HepG2 (cell line): Measurements from ENCODE around the gene AP2B1. TPM values are rescaled to one million over a fixed set of nuclear protein-coding genes. Genes with fewer than 3 reads are reported as not detected.
A peak's percentile ranks its signal among the peaks of the same experiment; 100 is the strongest.

Source experiments
- ATF3 ChIP-seq: sonication (generic); formaldehyde crosslinking; IDR thresholded peaks from 2 replicates; pipeline ENCODE4 v1.4.0; 2020; ENCODE audit warnings: missing genetic modification reagents
- GFI1 ChIP-seq: sonication (generic); formaldehyde crosslinking; IDR thresholded peaks from 2 replicates; pipeline ENCODE4 v1.5.0; 2020; ENCODE audit warnings: missing genetic modification reagents, mild to moderate bottlenecking, borderline replicate concordance
- JUNB ChIP-seq: sonication (generic); formaldehyde crosslinking; IDR thresholded peaks from 2 replicates; pipeline ENCODE4 v1.8.0; 2022; ENCODE audit warnings: missing genetic modification reagents, mild to moderate bottlenecking, borderline replicate concordance
- KLF9 ChIP-seq: IDR thresholded peaks from 2 replicates; pipeline ENCODE4 v1.6.1; 2016; ENCODE audit warnings: low read depth
- MAZ ChIP-seq, 2 experiments: sonication (generic) in 1 of 2; formaldehyde crosslinking in 1 of 2; IDR thresholded peaks; 2 replicates each; pipeline versions ENCODE4 v1.5.0 to v1.6.1; 2012 to 2020; ENCODE audit warnings: low read depth in 2 of 2, mild to moderate bottlenecking in 2 of 2, borderline replicate concordance in 1 of 2, improper control_type of control experiment in 1 of 2, low read length in 1 of 2, missing genetic modification reagents in 1 of 2, moderate library complexity in 1 of 2
- MED1 ChIP-seq: sonication (generic); formaldehyde crosslinking; IDR thresholded peaks from 2 replicates; pipeline ENCODE4 v1.4.0; 2020; ENCODE audit warnings: missing genetic modification reagents
- MEIS1 ChIP-seq: sonication (generic); formaldehyde crosslinking; IDR thresholded peaks from 2 replicates; pipeline ENCODE4 v1.9.0; 2021; ENCODE audit warnings: mild to moderate bottlenecking, missing genetic modification reagents, moderate library complexity, borderline replicate concordance
- MTF2 ChIP-seq: sonication (generic); formaldehyde crosslinking; IDR thresholded peaks from 2 replicates; pipeline ENCODE4 v1.5.0; 2020; ENCODE audit warnings: missing genetic modification reagents, borderline replicate concordance
- MZF1 ChIP-seq: sonication (generic); formaldehyde crosslinking; IDR thresholded peaks from 2 replicates; pipeline ENCODE4 v1.8.1; 2023; ENCODE audit warnings: mild to moderate bottlenecking, missing genetic modification reagents, borderline replicate concordance
- SETDB1 ChIP-seq: sonication (generic); formaldehyde crosslinking; IDR thresholded peaks from 2 replicates; pipeline ENCODE4 v1.5.1; 2020; ENCODE audit warnings: missing genetic modification reagents, mild to moderate bottlenecking, borderline replicate concordance
- THAP11 ChIP-seq: IDR thresholded peaks from 2 replicates; pipeline ENCODE4 v1.6.1; 2016; ENCODE audit warnings: missing biosample characterization, missing genetic modification reagents
- XBP1 ChIP-seq: sonication (generic); formaldehyde crosslinking; IDR thresholded peaks from 2 replicates; pipeline ENCODE4 v1.5.0; 2020; ENCODE audit warnings: missing genetic modification reagents
- ZHX1 ChIP-seq: sonication (generic); formaldehyde crosslinking; IDR thresholded peaks from 2 replicates; pipeline ENCODE4 v1.8.1; 2022; ENCODE audit warnings: low read depth, mild to moderate bottlenecking, missing genetic modification reagents
- ZNF282 ChIP-seq: fragments of 450-650 bp; IDR thresholded peaks from 2 replicates; pipeline ENCODE4 v1.6.1; 2018; ENCODE audit not compliant: partially characterized antibody
- ZNF430 ChIP-seq: sonication (generic); formaldehyde crosslinking; IDR thresholded peaks from 2 replicates; pipeline ENCODE4 v1.9.0; 2021; ENCODE audit warnings: mild to moderate bottlenecking, missing genetic modification reagents
- ZNF678 ChIP-seq: sonication (generic); formaldehyde crosslinking; IDR thresholded peaks from 2 replicates; pipeline ENCODE4 v1.4.0; 2020; ENCODE audit warnings: mild to moderate bottlenecking, missing genetic modification reagents
- ZNF772 ChIP-seq: sonication (generic); formaldehyde crosslinking; IDR thresholded peaks from 2 replicates; pipeline ENCODE4 v1.5.0; 2020; ENCODE audit warnings: mild to moderate bottlenecking, missing genetic modification reagents
- ZSCAN21 ChIP-seq: sonication (generic); formaldehyde crosslinking; IDR thresholded peaks from 2 replicates; pipeline ENCODE4 v1.8.0; 2022; ENCODE audit warnings: mild to moderate bottlenecking, missing genetic modification reagents, moderate library complexity, borderline replicate concordance
- ZSCAN9 ChIP-seq: IDR thresholded peaks from 2 replicates; pipeline ENCODE4 v1.6.1; 2016; ENCODE audit warnings: borderline replicate concordance
- polyA plus RNA-seq, 8 experiments: library from polyadenylated mRNA; depleted of rRNA in 3 of 8; stranded (reverse) in 7 of 8; unstranded in 1 of 8; fragments of >200 nt; fragmentation: Illumina TruSeq in 4 of 8; extraction: Trizol in 4 of 8; gene quantifications; 2 replicates each; pipeline versions ENCODE4 v1.2.1 to v1.2.3, GENCODE V29; 2011 to 2016; ENCODE audit warnings: low read depth in 4 of 8, missing spikeins in 1 of 8, mixed read lengths in 1 of 8; ENCODE audit not compliant: insufficient read depth in 1 of 8
- total RNA-seq, 5 experiments: library from RNA; depleted of rRNA; stranded (reverse); fragments of >200 nt; fragmentation: Illumina TruSeq; extraction: Trizol; gene quantifications; 2 replicates each; pipeline ENCODE4 v1.2.3, GENCODE V29; 2016; ENCODE audit warnings: low read depth in 1 of 5
- TF ChIP-seq, protein P1 (sequence below): IDR thresholded peaks from 2 replicates; pipeline ENCODE4 v1.6.1; 2016; ENCODE audit warnings: missing biosample characterization, missing genetic modification reagents, low read depth
- TF ChIP-seq, protein P2 (sequence below): sonication (generic); formaldehyde crosslinking; IDR thresholded peaks from 2 replicates; pipeline ENCODE4 v1.4.0; 2020; ENCODE audit warnings: missing genetic modification reagents, borderline replicate concordance

The AP2B1 gene
- total and polyA plus RNA-seq, 2 of the 13 experiments (the other 11 are each of a cell fraction or from before 2014, with no cell fraction given): 23.8 to 71.3 TPM

GRCh38 chr17:35764123-35764991 lies 177.2 kb downstream of the AP2B1 start (continued):
- peak; percentile 51; the same call in 1 of the 2 replicates for TF ChIP-seq MAZ (IDR thresholded peaks at IDR 0.05; ENCODE audit: borderline replicate concordance, low read depth, low read length)
- TF ChIP-seq MAZ (CRISPR knock-in tag; IDR thresholded peaks at IDR 0.05; ENCODE audit: low read depth): peak; percentile 86
- no peak for TF ChIP-seq ATF3 (CRISPR knock-in tag)
- TF ChIP-seq GFI1: peak; percentile 31; the same call in 1 of the 2 replicates
- TF ChIP-seq ZNF678: no peak
- no peak for TF ChIP-seq ZNF430
- TF ChIP-seq ZSCAN21 (CRISPR knock-in tag): peak; percentile 82
- TF ChIP-seq ZNF772 (CRISPR knock-in tag): peak; percentile 77; the same call in 1 of the 2 replicates
- no peak for TF ChIP-seq ZNF282
- TF ChIP-seq ZHX1 (CRISPR knock-in tag): peak; percentile 90; the same call in 1 of the 2 replicates
- no peak for TF ChIP-seq JUNB (CRISPR knock-in tag)
- no peak; the same call in 1 of the 2 replicates for TF ChIP-seq ZSCAN9
- peak; percentile 47; the same call in 1 of the 2 replicates for TF ChIP-seq THAP11 (CRISPR knock-in tag)
- TF ChIP-seq MZF1 (CRISPR knock-in tag): no peak
- peak; percentile 86 for TF ChIP-seq MEIS1 (CRISPR knock-in tag)
- TF ChIP-seq, protein P1, sequence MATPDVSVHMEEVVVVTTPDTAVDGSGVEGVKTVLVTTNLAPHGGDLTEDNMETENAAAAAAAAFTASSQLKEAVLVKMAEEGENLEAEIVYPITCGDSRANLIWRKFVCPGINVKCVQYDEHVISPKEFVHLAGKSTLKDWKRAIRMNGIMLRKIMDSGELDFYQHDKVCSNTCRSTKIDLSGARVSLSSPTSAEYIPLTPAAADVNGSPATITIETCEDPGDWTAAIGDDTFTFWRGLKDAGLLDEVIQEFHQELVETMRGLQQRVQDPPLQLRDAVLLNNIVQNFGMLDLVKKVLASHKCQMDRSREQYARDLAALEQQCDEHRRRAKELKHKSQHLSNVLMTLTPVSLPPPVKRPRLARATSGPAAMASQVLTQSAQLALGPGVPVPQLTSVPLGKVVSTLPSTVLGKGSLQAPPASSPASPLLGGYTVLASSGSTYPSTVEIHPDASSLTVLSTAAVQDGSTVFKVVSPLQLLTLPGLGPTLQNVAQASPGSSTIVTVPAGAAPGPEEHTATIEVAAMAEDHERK: no peak
- TF ChIP-seq KLF9 (CRISPR knock-in tag): no peak
- TF ChIP-seq XBP1 (CRISPR knock-in tag): no peak
- no peak for TF ChIP-seq SETDB1
- TF ChIP-seq MTF2 (CRISPR knock-in tag): peak; percentile 96
- peak; percentile 50 for TF ChIP-seq MED1 (CRISPR knock-in tag)
- TF ChIP-seq, protein P2, sequence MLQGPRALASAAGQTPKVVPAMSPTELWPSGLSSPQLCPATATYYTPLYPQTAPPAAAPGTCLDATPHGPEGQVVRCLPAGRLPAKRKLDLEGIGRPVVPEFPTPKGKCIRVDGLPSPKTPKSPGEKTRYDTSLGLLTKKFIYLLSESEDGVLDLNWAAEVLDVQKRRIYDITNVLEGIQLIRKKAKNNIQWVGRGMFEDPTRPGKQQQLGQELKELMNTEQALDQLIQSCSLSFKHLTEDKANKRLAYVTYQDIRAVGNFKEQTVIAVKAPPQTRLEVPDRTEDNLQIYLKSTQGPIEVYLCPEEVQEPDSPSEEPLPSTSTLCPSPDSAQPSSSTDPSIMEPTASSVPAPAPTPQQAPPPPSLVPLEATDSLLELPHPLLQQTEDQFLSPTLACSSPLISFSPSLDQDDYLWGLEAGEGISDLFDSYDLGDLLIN (CRISPR knock-in tag): no peak
